Breast epithelium (tissue), 4 donors: ENCODE results near the gene MSGN1. TPM values are rescaled to one million over a fixed set of nuclear protein-coding genes. Genes with fewer than 3 reads are reported as not detected.

Source experiments
- DNase-seq, 2 donors: peaks; one replicate each; pipeline ENCODE4 v3.0.0-alpha.2; 2019; ENCODE audit warnings: low spot score in 2 of 2
- H3K27ac ChIP-seq, 2 donors: fragments of 200-600 bp; sonication (generic) in 1 of 2; one replicate each; pipeline ENCODE4 v1.5.1; 2016 to 2019; ENCODE audit warnings: mild to moderate bottlenecking in 1 of 2
- H3K27me3 ChIP-seq, 2 donors: fragments of 200-600 bp; sonication (generic) in 1 of 2; one replicate each; pipeline versions ENCODE4 v1.5.1 to v1.6.0; 2017 to 2019; ENCODE audit warnings: control low read depth in 1 of 2, mild to moderate bottlenecking in 1 of 2
- H3K36me3 ChIP-seq: fragments of 200-600 bp; one replicate; pipeline ENCODE4 v1.5.1; 2019
- H3K4me1 ChIP-seq, 2 donors: fragments of 200-600 bp; sonication (generic); one replicate each; pipeline ENCODE4 v1.5.1; 2016 to 2019; ENCODE audit warnings: control low read depth in 1 of 2
- H3K4me3 ChIP-seq, 3 donors: fragments of 200-600 bp; sonication (generic); 1 replicate in 2 of 3; 2 replicates in 1 of 3; pipeline ENCODE4 v1.5.1; 2016 to 2019; ENCODE audit warnings: mild to moderate bottlenecking in 3 of 3, moderate library complexity in 2 of 3
- H3K9me3 ChIP-seq, 2 donors: fragments of 200-600 bp; sonication (generic) in 1 of 2; one replicate each; pipeline ENCODE4 v1.5.1; 2016 to 2019; ENCODE audit warnings: control low read depth in 1 of 2
- CTCF ChIP-seq, 3 donors: fragments of 450-650 bp; IDR thresholded peaks; one replicate each; pipeline ENCODE4 v1.5.1; 2016 to 2017; ENCODE audit warnings: antibody characterized with exemption in 3 of 3, mild to moderate bottlenecking in 3 of 3, moderate library complexity in 3 of 3
- POLR2A ChIP-seq: fragments of 450-650 bp; IDR thresholded peaks from one replicate; pipeline ENCODE4 v1.6.1; 2016; ENCODE audit warnings: antibody characterized with exemption, mild to moderate bottlenecking, moderate library complexity
- POLR2AphosphoS5 ChIP-seq, 3 donors: sonication (generic); formaldehyde crosslinking; IDR thresholded peaks; one replicate each; pipeline ENCODE4 v1.6.1; 2017; ENCODE audit warnings: antibody characterized with exemption in 3 of 3
- intact Hi-C: fragments of 100-400 bp; cut with DNase I; formaldehyde crosslinking; loops from one replicate; pipeline ENCODE4 v1.15.1; 2023; ENCODE audit warnings: low total_unique reads
- total RNA-seq, 3 donors: library from RNA; depleted of rRNA; stranded (reverse); fragments of >200 nt; gene quantifications; one replicate each; pipeline ENCODE4 v1.1.0, GENCODE V29; 2016

MSGN1 gene
- total RNA-seq, 3 donors from 2014 or later: not detected

GRCh38 chr2:17805166-17805565 lies 11.1 kb upstream of the MSGN1 start:
- Histone ChIP-seq H3K9me3 (no peaks in the 10 kb centered on the region), H3K27me3 (no peaks in the 10 kb centered on the region), H3K36me3 (no peaks in the 10 kb centered on the region), H3K4me1 (no peaks in the 10 kb centered on the region), H3K4me3 (no peak overlapping the region), H3K27ac (no peak overlapping the region)
- DNase-seq: no peak
- intact Hi-C loops: no loop called here
- no peak for TF ChIP-seq CTCF (IDR thresholded peaks at IDR 0.05)
- no peak for TF ChIP-seq POLR2AphosphoS5 (IDR thresholded peaks at IDR 0.05)
- no peak for TF ChIP-seq POLR2A

GRCh38 chr2:17805717-17806363 lies 10.4 kb upstream of the MSGN1 start:
- no peak for TF ChIP-seq POLR2A
- H3K27ac ChIP-seq: no peak overlapping the region
- H3K36me3 ChIP-seq: no peaks in the 10 kb centered on the region
- no peaks in the 10 kb centered on the region for H3K27me3 ChIP-seq
- H3K4me1 ChIP-seq: no peaks in the 10 kb centered on the region
- intact Hi-C loops: no loop called here
- H3K9me3 ChIP-seq: no peaks in the 10 kb centered on the region
- H3K4me3 ChIP-seq: no peak overlapping the region
- DNase-seq: no peak

DNA sequence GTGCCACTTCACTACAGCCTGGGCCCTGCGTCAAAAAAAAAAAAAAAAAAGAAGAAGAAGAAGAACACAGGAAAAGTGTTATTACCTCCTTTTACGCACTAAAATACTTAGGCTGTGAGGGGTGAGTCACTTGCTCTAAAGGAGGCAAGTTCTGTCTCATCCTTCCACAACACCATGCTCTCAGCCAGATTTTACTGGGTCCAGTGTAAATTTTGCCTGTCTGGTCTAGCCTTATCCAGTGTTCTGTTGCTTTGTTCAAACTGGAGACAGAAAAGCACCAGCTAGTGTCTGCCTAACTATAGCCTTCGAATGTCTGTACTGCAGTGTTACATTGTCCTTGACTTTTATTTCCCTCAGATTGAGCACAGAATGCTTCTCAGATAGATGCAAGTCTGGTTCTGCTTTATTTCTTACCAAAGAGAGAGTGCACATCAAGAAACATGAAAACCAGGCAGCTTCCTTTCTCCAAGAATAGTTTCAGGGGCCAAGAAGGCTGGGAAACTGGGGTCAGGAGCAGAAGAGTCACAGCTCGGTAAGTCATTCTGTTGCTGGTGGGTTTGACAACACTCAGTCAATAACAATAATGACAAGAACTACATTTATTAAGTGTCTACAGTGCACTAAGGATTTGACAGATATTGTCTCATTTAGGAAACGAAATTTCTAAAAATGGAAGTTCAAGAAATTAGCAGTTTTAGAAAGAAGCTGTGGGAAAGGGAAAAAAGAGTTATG lies 3.1 kb upstream of the MSGN1 start:
- Histone ChIP-seq H3K27me3 (no peaks in the 10 kb centered on the region), H3K9me3 (no peaks in the 10 kb centered on the region), H3K27ac (peak overlapping the region; percentile 25 to 66), H3K36me3 (no peaks in the 10 kb centered on the region), H3K4me1 (no peaks in the 10 kb centered on the region), H3K4me3 (no peak overlapping the region)
- intact Hi-C loops: no loop called here
- TF ChIP-seq POLR2A: no peak
- no peak for TF ChIP-seq POLR2AphosphoS5 (IDR thresholded peaks at IDR 0.05)
- TF ChIP-seq CTCF (IDR thresholded peaks at IDR 0.05): no peak
- no peak for DNase-seq

DNA sequence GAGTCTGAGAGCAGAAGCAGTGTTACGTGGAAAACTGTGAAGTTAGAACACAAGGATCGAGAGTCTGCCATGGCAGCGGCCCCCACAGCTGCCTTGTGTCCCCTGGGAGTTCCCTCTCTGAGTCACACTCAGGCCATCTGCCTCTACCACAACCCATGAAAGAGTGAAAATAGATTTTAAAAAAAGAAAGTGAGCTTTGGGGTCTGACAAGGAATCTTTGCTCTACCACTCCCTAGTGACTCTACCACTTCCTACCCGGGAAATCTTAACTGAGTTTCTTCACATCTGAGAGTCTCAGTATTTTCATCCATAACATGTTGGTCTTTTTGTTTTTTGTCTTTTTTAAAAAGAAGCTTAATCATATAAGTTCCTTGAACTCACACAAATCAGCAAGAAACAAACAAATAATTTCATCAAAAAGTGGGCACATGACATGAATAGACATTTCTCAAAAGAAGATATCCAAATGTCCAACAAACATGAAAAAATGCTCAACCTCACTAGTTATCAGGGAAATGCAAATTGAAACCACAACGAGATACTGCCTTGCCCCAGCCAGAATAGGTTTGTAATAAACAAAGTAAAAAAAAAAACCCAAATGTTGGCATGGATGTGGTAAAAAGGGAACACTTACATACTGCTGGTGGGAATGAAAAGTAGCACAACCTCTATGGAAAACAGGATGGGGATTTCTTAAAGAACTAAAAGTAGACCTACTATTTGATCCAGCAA lies 2.4 kb upstream of the MSGN1 start:
- intact Hi-C loops: no loop called here
- no peak for DNase-seq
- Histone ChIP-seq H3K27me3 (no peaks in the 10 kb centered on the region), H3K9me3 (no peaks in the 10 kb centered on the region), H3K27ac (peak overlapping the region; percentile 25 to 66), H3K36me3 (no peaks in the 10 kb centered on the region), H3K4me1 (no peaks in the 10 kb centered on the region), H3K4me3 (no peak overlapping the region)
- TF ChIP-seq POLR2AphosphoS5 (IDR thresholded peaks at IDR 0.05) (no peak), CTCF (IDR thresholded peaks at IDR 0.05) (no peak), POLR2A (no peak)

GRCh38 chr2:17814601-17815000 lies 1.7 kb upstream of the MSGN1 start:
- H3K4me1 ChIP-seq: no peaks in the 10 kb centered on the region
- DNase-seq: no peak
- intact Hi-C loops: no loop called here
- no peaks in the 10 kb centered on the region for H3K9me3 ChIP-seq
- no peak overlapping the region for H3K4me3 ChIP-seq
- no peaks in the 10 kb centered on the region for H3K36me3 ChIP-seq
- no peak overlapping the region for H3K27ac ChIP-seq
- no peaks in the 10 kb centered on the region for H3K27me3 ChIP-seq
- TF ChIP-seq CTCF (IDR thresholded peaks at IDR 0.05) (no peak), POLR2A (no peak), POLR2AphosphoS5 (IDR thresholded peaks at IDR 0.05) (no peak)
